K562 (cell line): ENCODE data around the gene SLC35B1.

Source experiments
- BRD4 ChIP-seq: fragments of 200-600 bp; sonication (generic); IDR thresholded peaks from 2 replicates; pipeline ENCODE4 v1.6.1; 2017; ENCODE audit warnings: inconsistent platforms
- MEF2D ChIP-seq: conservative IDR thresholded peaks from 2 replicates; pipeline ENCODE4 v1.6.1; 2016; ENCODE audit warnings: low read depth, missing genetic modification characterization, missing compliant biosample characterization
- TRIM25 ChIP-seq: fragments of 450-650 bp; IDR thresholded peaks from 2 replicates; pipeline ENCODE4 v1.7.0; 2016; ENCODE audit warnings: borderline replicate concordance

GRCh38 chr17:49698005-49698404 is 9.8 kb downstream of the SLC35B1 start:
- TF ChIP-seq TRIM25 (no peak), MEF2D (tag) (no peak), BRD4 (no peak)
